Measurements from ENCODE around the gene GBGT1. TPM values are rescaled to one million over a fixed set of nuclear protein-coding genes. Genes with fewer than 3 reads are reported as not detected.

Gene GBGT1
- total RNA-seq, 1 donor from 2014 or later: 10.0 TPM

DNA sequence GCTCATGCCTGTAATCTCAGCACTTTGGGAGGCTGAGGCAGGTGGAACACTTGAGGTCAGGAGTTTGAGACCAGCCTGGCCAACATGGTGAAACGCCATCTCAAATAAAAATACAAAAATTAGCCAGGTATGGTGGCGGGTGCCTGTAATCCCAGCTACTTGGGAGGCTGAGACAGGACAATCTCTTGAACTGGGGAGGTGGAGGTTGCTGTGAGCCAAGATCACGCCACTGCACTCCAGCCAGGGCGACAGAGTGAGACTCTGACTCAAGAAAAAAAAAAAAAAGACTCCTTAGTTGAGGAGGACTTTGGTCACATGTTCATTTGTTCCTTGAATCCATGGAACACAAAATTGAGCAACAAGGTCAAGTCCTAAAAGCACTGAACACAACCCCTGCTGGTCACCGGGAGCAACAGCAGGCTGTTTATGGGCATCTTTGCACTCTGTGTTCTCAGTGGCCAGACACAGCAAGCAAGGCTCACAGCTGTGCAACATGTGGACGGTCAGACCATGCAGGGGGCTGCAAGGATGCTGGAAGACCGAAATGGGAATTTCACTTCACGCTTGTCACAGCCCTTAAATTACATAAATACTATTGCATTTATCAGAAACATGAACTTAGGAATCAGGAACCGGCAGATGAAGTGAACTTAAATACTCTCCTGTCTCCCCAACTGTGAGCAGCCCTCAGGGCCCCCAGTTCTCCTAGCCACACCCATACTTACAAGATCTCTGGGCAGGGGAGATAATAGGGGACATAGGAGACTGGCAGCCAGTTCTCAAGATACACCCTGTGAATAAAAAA lies 2.8 kb downstream of the GBGT1 start:
- TF ChIP-seq CTCF (conservative IDR thresholded peaks at IDR 0.05; ENCODE audit: low read depth, low read length): peak; percentile 80
- H3K4me3 ChIP-seq (ENCODE audit: low read depth, low read length): no peak overlapping the region
- DNase-seq (ENCODE audit: low read depth): peak; percentile 72

DNA sequence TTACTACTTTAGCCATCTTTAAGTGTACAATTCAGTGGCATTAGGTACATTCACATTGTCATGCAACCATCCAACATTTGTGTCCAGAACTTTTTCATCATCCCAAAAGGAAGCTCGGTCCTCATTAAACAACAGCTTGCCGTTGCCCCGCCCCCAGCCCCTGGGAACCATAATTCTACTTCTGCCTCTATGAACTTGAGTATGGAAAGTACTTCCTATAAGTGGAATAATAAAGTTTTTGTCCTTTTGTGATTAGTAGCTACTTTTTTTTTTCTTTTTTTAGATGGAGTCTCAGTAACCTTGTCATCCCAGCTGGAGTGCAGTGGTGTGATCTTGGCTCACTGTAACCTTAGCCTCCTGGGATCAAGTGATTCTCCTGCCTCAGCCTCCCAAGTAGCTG lies 5.0 kb downstream of the GBGT1 start:
- DNase-seq (ENCODE audit: low read depth): no peak
- TF ChIP-seq CTCF (conservative IDR thresholded peaks at IDR 0.05; ENCODE audit: low read depth, low read length): no peak
- no peak overlapping the region for H3K4me3 ChIP-seq (ENCODE audit: low read depth, low read length)

- no peak for DNase-seq (ENCODE audit: low read depth)
Observed at GRCh38 chr9:133155156-133155555, 8.6 kb downstream of the GBGT1 start.

GRCh38 chr9:133154097-133154989 lies 9.4 kb downstream of the GBGT1 start:
- H3K4me3 ChIP-seq (ENCODE audit: low read depth, low read length): no peak overlapping the region
- no peak for DNase-seq (ENCODE audit: low read depth)
- TF ChIP-seq CTCF (conservative IDR thresholded peaks at IDR 0.05; ENCODE audit: low read depth, low read length): no peak

More at GRCh38 chr9:133155156-133155555, 8.6 kb downstream of the GBGT1 start:
- H3K4me3 ChIP-seq (ENCODE audit: low read depth, low read length): no peak overlapping the region
- no peak for TF ChIP-seq CTCF (conservative IDR thresholded peaks at IDR 0.05; ENCODE audit: low read depth, low read length)

- TF ChIP-seq CTCF (conservative IDR thresholded peaks at IDR 0.05; ENCODE audit: low read depth, low read length): no peak
- DNase-seq (ENCODE audit: low read depth): no peak
- H3K4me3 ChIP-seq (ENCODE audit: low read depth, low read length): no peak overlapping the region
Observed at GRCh38 chr9:133153227-133154096, 10.3 kb downstream of the GBGT1 start.

All from epithelial cell of proximal tubule (primary cell).